H9 (cell line): ENCODE data around the gene WBP2. TPM values are rescaled to one million over a fixed set of nuclear protein-coding genes. Genes with fewer than 3 reads are reported as not detected.

Experiments used
- DNase-seq: peaks from one replicate; pipeline ENCODE4 v3.0.0-alpha.2; 2017
- H2AFZ ChIP-seq: one replicate; pipeline ENCODE4 v1.6.1; 2013; ENCODE audit warnings: mild to moderate bottlenecking, low read length, control low read depth, moderate library complexity
- H2AK5ac ChIP-seq: 2 replicates; pipeline ENCODE4 v1.6.1; 2013; ENCODE audit warnings: low read length, control low read depth, mixed read lengths; ENCODE audit not compliant: insufficient read length
- H2BK120ac ChIP-seq: one replicate; pipeline ENCODE4 v1.6.1; 2013; ENCODE audit warnings: low read depth, mild to moderate bottlenecking, low read length, control low read depth, inconsistent platforms; ENCODE audit not compliant: poor library complexity, severe bottlenecking
- H2BK12ac ChIP-seq: 2 replicates; pipeline ENCODE4 v1.6.1; 2013; ENCODE audit warnings: low read length, control low read depth, mixed read lengths, low read depth; ENCODE audit not compliant: insufficient read length
- H2BK15ac ChIP-seq: 2 replicates; pipeline ENCODE4 v1.6.1; 2013; ENCODE audit warnings: low read depth, low read length, control low read depth
- H2BK20ac ChIP-seq: one replicate; pipeline ENCODE4 v1.6.1; 2013; ENCODE audit warnings: low read depth, mild to moderate bottlenecking, low read length, control low read depth, inconsistent platforms; ENCODE audit not compliant: poor library complexity, severe bottlenecking
- H2BK5ac ChIP-seq: 2 replicates; pipeline ENCODE4 v1.6.1; 2013; ENCODE audit warnings: low read length, control low read depth, mixed read lengths; ENCODE audit not compliant: insufficient read length
- H3K14ac ChIP-seq: 2 replicates; pipeline ENCODE4 v1.6.1; 2013; ENCODE audit warnings: low read length, control low read depth; ENCODE audit not compliant: insufficient read depth
- H3K18ac ChIP-seq: 2 replicates; pipeline ENCODE4 v1.6.1; 2013; ENCODE audit warnings: low read depth, mild to moderate bottlenecking, mixed read lengths, low read length, control low read depth; ENCODE audit not compliant: insufficient read length
- H3K23ac ChIP-seq: 2 replicates; pipeline ENCODE4 v1.6.1; 2013; ENCODE audit warnings: low read length, control low read depth, mixed read lengths, low read depth; ENCODE audit not compliant: insufficient read length
- H3K23me2 ChIP-seq: 2 replicates; pipeline ENCODE4 v1.6.1; 2013; ENCODE audit warnings: low read depth, mild to moderate bottlenecking, mixed read lengths, low read length, control low read depth; ENCODE audit not compliant: insufficient read length, poor library complexity, severe bottlenecking
- H3K27ac ChIP-seq: 2 replicates; pipeline ENCODE4 v1.5.1; 2013; ENCODE audit warnings: low read length, control low read depth, mixed read lengths, low read depth; ENCODE audit not compliant: insufficient read length
- H3K27me3 ChIP-seq: 2 replicates; pipeline ENCODE4 v1.6.1; 2013; ENCODE audit warnings: low read length, control low read depth, inconsistent platforms; ENCODE audit not compliant: insufficient read depth
- H3K4ac ChIP-seq: 2 replicates; pipeline ENCODE4 v1.6.1; 2013; ENCODE audit warnings: low read depth, mild to moderate bottlenecking, control low read depth, inconsistent platforms, low read length, moderate library complexity
- H3K4me1 ChIP-seq: 2 replicates; pipeline ENCODE4 v1.6.1; 2013; ENCODE audit warnings: low read length, control low read depth, inconsistent platforms; ENCODE audit not compliant: insufficient read depth
- H3K4me2 ChIP-seq: 2 replicates; pipeline ENCODE4 v1.6.1; 2013; ENCODE audit warnings: low read length, control low read depth, mixed read lengths; ENCODE audit not compliant: insufficient read length, insufficient read depth
- H3K56ac ChIP-seq: 2 replicates; pipeline ENCODE4 v1.6.1; 2013; ENCODE audit warnings: low read depth, mild to moderate bottlenecking, mixed read lengths, low read length, control low read depth; ENCODE audit not compliant: insufficient read length
- H3K79me1 ChIP-seq: 2 replicates; pipeline ENCODE4 v1.6.1; 2013; ENCODE audit warnings: low read depth, mild to moderate bottlenecking, moderate library complexity, low read length, control low read depth, inconsistent platforms; ENCODE audit not compliant: insufficient read depth, poor library complexity, severe bottlenecking
- H3K79me2 ChIP-seq: 2 replicates; pipeline ENCODE4 v1.6.1; 2013; ENCODE audit warnings: low read length, control low read depth, inconsistent platforms; ENCODE audit not compliant: insufficient read depth
- H3K9ac ChIP-seq: 2 replicates; pipeline ENCODE4 v1.6.1; 2013; ENCODE audit warnings: low read length, control low read depth, mixed read lengths; ENCODE audit not compliant: insufficient read length; ENCODE audit errors: extremely low read depth
- H3K9me3 ChIP-seq: one replicate; pipeline ENCODE4 v1.6.1; 2013; ENCODE audit warnings: low read depth, low read length, inconsistent platforms; ENCODE audit not compliant: control insufficient read depth
- H3T11ph ChIP-seq: one replicate; pipeline ENCODE4 v1.6.1; 2013; ENCODE audit warnings: mild to moderate bottlenecking, low read length, control low read depth, inconsistent platforms
- H4K20me1 ChIP-seq: one replicate; pipeline ENCODE4 v1.6.1; 2013; ENCODE audit not compliant: control insufficient read depth, insufficient read length, insufficient read depth
- H4K5ac ChIP-seq: 2 replicates; pipeline ENCODE4 v1.6.1; 2013; ENCODE audit warnings: low read depth, mild to moderate bottlenecking, mixed read lengths, low read length, control low read depth; ENCODE audit not compliant: insufficient read length
- H4K8ac ChIP-seq: replicated peaks from 2 replicates; pipeline ENCODE4 v1.6.1; 2013; ENCODE audit warnings: low read length, control low read depth, mixed read lengths, low read depth; ENCODE audit not compliant: insufficient read length
- H4K91ac ChIP-seq: 2 replicates; pipeline ENCODE4 v1.6.1; 2013; ENCODE audit warnings: low read depth, mild to moderate bottlenecking, moderate library complexity, mixed read lengths, low read length, control low read depth; ENCODE audit not compliant: insufficient read length
- H3K27ac Mint-ChIP-seq, 3 experiments: 2 replicates in 2 of 3; 3 replicates in 1 of 3; pipeline ENCODE4 v1.8.0; 2020 to 2021; ENCODE audit warnings: mixed read lengths in 3 of 3, mild to moderate bottlenecking in 1 of 3, moderate library complexity in 1 of 3
- H3K27me3 Mint-ChIP-seq: 2 replicates; pipeline ENCODE4 v1.8.0; 2021; ENCODE audit warnings: low read depth, mild to moderate bottlenecking, moderate library complexity, mixed read lengths
- H3K36me3 Mint-ChIP-seq, 3 experiments: 2 replicates in 2 of 3; 3 replicates in 1 of 3; pipeline ENCODE4 v1.8.0; 2020 to 2021; ENCODE audit warnings: low read depth in 3 of 3, mixed read lengths in 3 of 3; ENCODE audit not compliant: insufficient read depth in 1 of 3
- H3K4me1 Mint-ChIP-seq, 2 experiments: 2 replicates each; pipeline ENCODE4 v1.8.0; 2020; ENCODE audit warnings: mixed read lengths in 2 of 2
- H3K4me3 Mint-ChIP-seq, 2 experiments: 2 replicates in 1 of 2; 3 replicates in 1 of 2; pipeline ENCODE4 v1.8.0; 2020 to 2021; ENCODE audit warnings: mild to moderate bottlenecking in 2 of 2, mixed read lengths in 2 of 2, moderate library complexity in 1 of 2
- H3K9me3 Mint-ChIP-seq, 2 experiments: 2 replicates in 1 of 2; 3 replicates in 1 of 2; pipeline ENCODE4 v1.8.0; 2020; ENCODE audit warnings: mild to moderate bottlenecking in 2 of 2, mixed read lengths in 2 of 2, moderate library complexity in 1 of 2
- CTCF ChIP-seq: fragments of 200-600 bp; sonication (generic); conservative IDR thresholded peaks from 3 replicates; pipeline ENCODE4 v1.8.0; 2021; ENCODE audit warnings: antibody characterized with exemption, mild to moderate bottlenecking
- WGBS: extraction: QIAGEN DNeasy Blood & Tissue Kit; methylation state at CpG from one replicate; pipeline ENCODE4 v1.1.7; 2013; ENCODE audit warnings: missing lambda C conversion rate, low lambda C conversion rate, mixed read lengths; ENCODE audit not compliant: insufficient read length; ENCODE audit errors: extremely low coverage; 5-methylcytosine and 5-hydroxymethylcytosine counted together
- total RNA-seq: library from RNA; stranded (reverse); gene quantifications from 2 replicates; pipeline ENCODE4 v1.2.1, GENCODE V29; 2021

The WBP2 gene
- total RNA-seq, 1 experiment from 2014 or later: 63.2 TPM

GRCh38 chr17:75878174-75878998 is 23.3 kb upstream of the WBP2 start, which contains the start of gene TRIM47:
Gene TRIM47, minus strand, starts transcription at chr17:75878581. Its CDS starts 33 bp downstream, at chr17:75878548.
- Histone ChIP-seq H2AK5ac (no peak within 1 kb of the TSS), H3K23me2 (peaks cover 8% of the 10 kb centered on the region), H3K9me3 (no peaks in the 10 kb centered on the region), H2BK12ac (no peak within 1 kb of the TSS), H3K56ac (no peak within 1 kb of the TSS), H2BK120ac (no peak within 1 kb of the TSS), H3K4me2 (peak within 1 kb of the TSS; percentile 61), H3K4me1 (peaks cover 3% of the 10 kb centered on the region; the same call in 1 of the 2 replicates), H2BK15ac (no peak within 1 kb of the TSS), H2BK5ac (no peak within 1 kb of the TSS), H4K20me1 (no peaks in the 10 kb centered on the region), H4K5ac (no peak within 1 kb of the TSS), H3T11ph (no peak within 1 kb of the TSS), H4K91ac (no peak within 1 kb of the TSS), H3K9ac (no peak within 1 kb of the TSS), H3K23ac (no peak within 1 kb of the TSS), H3K14ac (peak within 1 kb of the TSS; percentile 43; the same call in 1 of the 2 replicates), H3K79me2 (no peaks in the 10 kb centered on the region), H4K8ac (no peak within 1 kb of the TSS), H2BK20ac (no peak within 1 kb of the TSS), H3K27me3 (peaks cover 3% of the 10 kb centered on the region; the same call in 1 of the 2 replicates), H3K18ac (no peak within 1 kb of the TSS), H3K79me1 (no peaks in the 10 kb centered on the region), H3K4ac (no peak within 1 kb of the TSS), H2AFZ (no peak within 1 kb of the TSS), H3K27ac (no peak within 1 kb of the TSS)
- TF ChIP-seq CTCF: peak; percentile 6; the same call in 1 of the 3 replicates
- Mint-ChIP-seq H3K4me3 (peak within 1 kb of the TSS; percentile 64 to 82), H3K9me3 (no peaks in the 10 kb centered on the region; a peak in 1 of 5 replicates), H3K27me3 (peaks cover 49% of the 10 kb centered on the region), H3K36me3 (no peaks in the 10 kb centered on the region; a peak in 2 of 7 replicates), H3K27ac (no peak within 1 kb of the TSS; a peak in 1 of 7 replicates), H3K4me1 (peaks cover 17 to 18% of the 10 kb centered on the region in 2 experiments)
- DNase-seq: peak; percentile 69
- WGBS: no CpG with 5 or more reads among the region's 87 CpGs
